ENCODE measurements around the gene TUBB3. TPM values are rescaled to one million over a fixed set of nuclear protein-coding genes. Genes with fewer than 3 reads are reported as not detected.

The TUBB3 gene
- total and polyA plus RNA-seq, 8 donors = 0.29 to 14.5 (median 3.7) TPM; not detected in 2

DNA sequence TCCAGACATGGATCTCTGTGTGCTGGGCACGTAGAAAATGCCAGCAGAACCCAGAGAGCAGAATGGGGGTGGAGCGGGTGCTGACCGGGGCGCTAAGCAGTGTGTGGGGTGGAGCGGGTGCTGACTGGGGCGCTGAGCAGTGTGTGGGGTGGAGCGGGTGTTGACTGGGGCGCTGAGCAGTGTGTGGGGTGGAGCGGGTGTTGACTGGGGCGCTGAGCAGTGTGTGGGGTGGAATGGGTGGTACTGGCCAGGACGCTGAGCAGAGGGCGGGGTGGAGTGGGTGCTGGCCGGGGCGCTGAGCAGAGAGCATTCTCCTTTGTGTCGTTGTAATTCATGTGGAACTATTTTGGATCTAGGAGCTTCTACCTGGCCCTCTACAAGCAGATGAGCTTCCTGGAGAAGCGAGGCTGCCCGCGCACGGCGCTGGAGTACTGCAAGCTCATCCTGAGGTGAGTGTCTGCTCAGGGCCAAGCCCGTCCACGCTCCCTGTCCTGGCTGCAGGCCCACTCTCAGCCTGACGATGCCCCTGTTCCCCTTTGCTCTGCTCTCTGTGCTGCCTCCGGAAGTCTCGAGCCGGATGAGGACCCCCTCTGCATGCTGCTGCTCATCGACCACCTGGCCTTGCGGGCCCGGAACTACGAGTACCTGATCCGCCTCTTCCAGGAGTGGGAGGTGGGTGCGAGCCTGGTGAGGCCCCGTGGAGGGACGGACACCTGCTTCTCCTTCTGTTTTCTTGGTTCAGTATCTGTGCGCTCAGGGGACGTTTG is 24.8 kb upstream of the TUBB3 start:
- no peak for DNase-seq
- Histone ChIP-seq H3K4me3 (no peak overlapping the region), H3K4me1 (no peaks in the 10 kb centered on the region), H3K27ac (no peak overlapping the region), H3K9me3 (no peaks in the 10 kb centered on the region), H3K36me3 (peaks cover 78 to 89% (median 88%) of the 10 kb centered on the region in 4 donors), H3K27me3 (no peaks in the 10 kb centered on the region)
- intact Hi-C loops (cut with DNase I; ENCODE audit: low total_unique reads) = no loop called here
- TF ChIP-seq CTCF (IDR thresholded peaks at IDR 0.05) = no peak
- TF ChIP-seq EP300 (IDR thresholded peaks at IDR 0.05) = no peak
- no peak for TF ChIP-seq POLR2A (IDR thresholded peaks at IDR 0.05)
- no peak for TF ChIP-seq POLR2AphosphoS5 (IDR thresholded peaks at IDR 0.05)
- 80 to 95% (median 93%) methylated on average over 26 to 36 of the region's 36 CpGs for WGBS, 5 donors

DNA sequence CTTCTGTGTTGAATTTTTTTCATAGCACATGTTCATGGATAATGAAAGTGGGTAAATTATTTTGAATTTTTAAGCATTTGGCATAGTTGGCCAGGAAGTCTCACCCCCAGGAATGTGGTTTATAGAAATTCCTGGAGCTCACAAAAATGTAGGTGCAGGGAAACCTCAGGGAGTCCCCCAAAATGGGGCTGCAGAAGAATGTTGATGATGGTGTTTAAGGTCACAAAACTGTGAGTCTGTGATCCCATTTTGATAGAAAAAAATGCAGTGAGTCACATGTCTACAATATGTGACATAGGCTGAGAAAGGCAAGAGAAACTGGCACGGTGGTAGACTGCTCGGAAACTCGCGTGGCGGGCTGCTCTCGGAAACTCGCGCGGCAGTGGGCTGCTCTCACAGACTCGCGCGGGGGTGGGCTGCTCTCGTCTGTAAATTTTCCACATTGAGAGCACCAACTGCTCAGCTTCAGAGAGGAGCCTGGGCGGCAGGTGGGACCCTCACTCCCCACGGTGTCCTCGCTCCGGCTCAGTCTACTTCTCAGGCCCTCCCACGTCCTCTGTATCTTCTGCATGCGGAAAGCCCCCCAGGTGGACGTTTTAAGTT is 23.2 kb upstream of the TUBB3 start:
- no peaks in the 10 kb centered on the region for H3K27me3 ChIP-seq
- no peak for DNase-seq
- H3K4me3 ChIP-seq = no peak overlapping the region
- intact Hi-C loops (cut with DNase I; ENCODE audit: low total_unique reads) = no loop called here
- peaks cover 79 to 89% (median 88%) of the 10 kb centered on the region in 4 donors for H3K36me3 ChIP-seq
- no peak overlapping the region for H3K27ac ChIP-seq
- WGBS, 5 donors = 91 to 95% (median 93%) methylated on average over 20 of the region's 20 CpGs
- H3K4me1 ChIP-seq = no peaks in the 10 kb centered on the region
- no peaks in the 10 kb centered on the region for H3K9me3 ChIP-seq
- no peak for TF ChIP-seq POLR2A (IDR thresholded peaks at IDR 0.05)
- TF ChIP-seq EP300 (IDR thresholded peaks at IDR 0.05) = no peak
- TF ChIP-seq CTCF (IDR thresholded peaks at IDR 0.05) = no peak
- no peak for TF ChIP-seq POLR2AphosphoS5 (IDR thresholded peaks at IDR 0.05)

- TF ChIP-seq EP300 (IDR thresholded peaks at IDR 0.05) (no peak), POLR2AphosphoS5 (IDR thresholded peaks at IDR 0.05) (no peak), CTCF (IDR thresholded peaks at IDR 0.05) (no peak), POLR2A (IDR thresholded peaks at IDR 0.05) (no peak)
- intact Hi-C loops (cut with DNase I; ENCODE audit: low total_unique reads) = no loop called here
- Histone ChIP-seq H3K4me3 (no peak overlapping the region), H3K9me3 (no peaks in the 10 kb centered on the region), H3K27ac (no peak overlapping the region), H3K27me3 (no peaks in the 10 kb centered on the region), H3K36me3 (peaks cover 79 to 89% (median 88%) of the 10 kb centered on the region in 4 donors), H3K4me1 (no peaks in the 10 kb centered on the region)
- 91 to 97% (median 97%) methylated on average over 8 to 17 of the region's 17 CpGs for WGBS, 5 donors
- no peak for DNase-seq
Observed at GRCh38 chr16:89900885-89901284, 22.3 kb upstream of the TUBB3 start.

GRCh38 chr16:89902980-89903379 is 20.2 kb upstream of the TUBB3 start:
- no peak for DNase-seq
- intact Hi-C loops (cut with DNase I; ENCODE audit: low total_unique reads) = no loop called here
- no peak overlapping the region for H3K4me3 ChIP-seq
- TF ChIP-seq CTCF (IDR thresholded peaks at IDR 0.05) (no peak), POLR2A (IDR thresholded peaks at IDR 0.05) (no peak), POLR2AphosphoS5 (IDR thresholded peaks at IDR 0.05) (no peak), EP300 (IDR thresholded peaks at IDR 0.05) (no peak)
- no peaks in the 10 kb centered on the region for H3K27me3 ChIP-seq
- 73 to 93% (median 91%) methylated on average over 5 to 11 of the region's 11 CpGs for WGBS, 5 donors
- H3K27ac ChIP-seq = no peak overlapping the region
- H3K36me3 ChIP-seq = peaks cover 72 to 88% (median 86%) of the 10 kb centered on the region in 4 donors
- H3K4me1 ChIP-seq = no peaks in the 10 kb centered on the region
- no peaks in the 10 kb centered on the region for H3K9me3 ChIP-seq

Measured in stomach (tissue), 9 donors.